ENCODE results near the gene GRID1.

The GRID1 gene

GRCh38 chr10:86312701-86313270, 53.8 kb downstream of the GRID1 start:
- no peak for DNase-seq

- no peak for DNase-seq
These were observed 54.7 kb downstream of the GRID1 start for GRCh38 chr10:86311906-86312305.

GRCh38 chr10:86311190-86311589, 55.4 kb downstream of the GRID1 start:
- no peak for DNase-seq

GRCh38 chr10:86310702-86311101, 55.9 kb downstream of the GRID1 start:
- DNase-seq: no peak

- no peak for DNase-seq
These were observed 56.3 kb downstream of the GRID1 start for GRCh38 chr10:86310291-86310690.

- DNase-seq: no peak
These were observed 58.5 kb downstream of the GRID1 start for GRCh38 chr10:86308056-86308455.

GRCh38 chr10:86306628-86307278, 59.8 kb downstream of the GRID1 start:
- DNase-seq: no peak

- DNase-seq: no peak
These were observed 61.1 kb downstream of the GRID1 start for GRCh38 chr10:86305521-86305920.

GRCh38 chr10:86304436-86304835, 62.2 kb downstream of the GRID1 start:
- no peak for DNase-seq

GRCh38 chr10:86303626-86304025, 63.0 kb downstream of the GRID1 start:
- DNase-seq: no peak

GRCh38 chr10:86301971-86302370, 64.6 kb downstream of the GRID1 start:
- DNase-seq: no peak

- no peak for DNase-seq
These were observed 65.4 kb downstream of the GRID1 start for GRCh38 chr10:86300931-86301830.

GRCh38 chr10:86300399-86300925, 66.1 kb downstream of the GRID1 start:
- no peak for DNase-seq

GRCh38 chr10:86299562-86299961, 67.0 kb downstream of the GRID1 start:
- DNase-seq: no peak

GRCh38 chr10:86298501-86299001, 68.0 kb downstream of the GRID1 start:
- no peak for DNase-seq

- no peak for DNase-seq
These were observed 70.8 kb downstream of the GRID1 start for GRCh38 chr10:86295791-86296190.

- no peak for DNase-seq
These were observed 71.2 kb downstream of the GRID1 start for GRCh38 chr10:86295351-86295750.

- no peak for DNase-seq
These were observed 72.0 kb downstream of the GRID1 start for GRCh38 chr10:86294346-86295265.

GRCh38 chr10:86293396-86293791, 73.2 kb downstream of the GRID1 start:
- DNase-seq: no peak

GRCh38 chr10:86292462-86293395, 73.9 kb downstream of the GRID1 start:
- no peak for DNase-seq

Data from NCI-H2107 (cell line).